ENCODE results near the gene RTBDN.

- TF ChIP-seq ELF4 (IDR thresholded peaks at IDR 0.05) = no peak
- no peak for TF ChIP-seq NFRKB (IDR thresholded peaks at IDR 0.05)
- TF ChIP-seq HDGF (IDR thresholded peaks at IDR 0.05; ENCODE audit: borderline replicate concordance) = no peak
- no peak for TF ChIP-seq CTBP1 (IDR thresholded peaks at IDR 0.05; ENCODE audit: borderline replicate concordance)
- TF ChIP-seq FOXK2 (IDR thresholded peaks at IDR 0.05) = no peak
- TF ChIP-seq ARNT (IDR thresholded peaks at IDR 0.05) = no peak
- no peak for TF ChIP-seq LEF1 (IDR thresholded peaks at IDR 0.05; ENCODE audit: borderline replicate concordance)
- TF ChIP-seq ZNF384 (IDR thresholded peaks at IDR 0.05) = no peak
- TF ChIP-seq TARDBP (IDR thresholded peaks at IDR 0.05) = no peak
These were observed 2.8 kb upstream of the RTBDN start for GRCh38 chr19:12837225-12837624.
